GM12874 (cell line): Measurements from ENCODE around the gene XAF1.

Source experiments
- CTCF ChIP-seq: IDR thresholded peaks from 2 replicates; pipeline ENCODE4 v1.5.1; 2011; ENCODE audit warnings: low read depth, mild to moderate bottlenecking, control low read depth, low read length, moderate library complexity; ENCODE audit not compliant: insufficient read depth

The XAF1 gene

GRCh38 chr17:6755731-6756184, at the start of gene XAF1:
XAF1 (plus strand) TSS chr17:6756046; CDS start chr17:6756079, 33 bp downstream.
- no peak for TF ChIP-seq CTCF

- no peak for TF ChIP-seq CTCF
Measured at GRCh38 chr17:6706499-6706898, 49.3 kb upstream of the XAF1 start.

GRCh38 chr17:6706996-6707395, 48.9 kb upstream of the XAF1 start:
- TF ChIP-seq CTCF = no peak

GRCh38 chr17:6708357-6708961, 47.4 kb upstream of the XAF1 start:
- TF ChIP-seq CTCF = no peak

GRCh38 chr17:6710317-6710716, 45.5 kb upstream of the XAF1 start:
- TF ChIP-seq CTCF = no peak

GRCh38 chr17:6711081-6711674, 44.7 kb upstream of the XAF1 start:
- TF ChIP-seq CTCF = no peak

GRCh38 chr17:6711681-6712057, 44.2 kb upstream of the XAF1 start:
- no peak for TF ChIP-seq CTCF
